HUES6 (cell line): ENCODE measurements around the gene ZNF142.

Source experiments
- H3K27ac ChIP-seq: 2 replicates; pipeline ENCODE4 v1.7.0; 2013; ENCODE audit warnings: low read depth, mild to moderate bottlenecking, low read length, inconsistent platforms
- H3K27me3 ChIP-seq: 2 replicates; pipeline ENCODE4 v1.6.1; 2013; ENCODE audit warnings: low read length; ENCODE audit not compliant: control insufficient read depth, insufficient read depth
- H3K36me3 ChIP-seq: 2 replicates; pipeline ENCODE4 v1.6.1; 2013; ENCODE audit warnings: low read length; ENCODE audit not compliant: control insufficient read depth, insufficient read depth
- H3K4me1 ChIP-seq: 2 replicates; pipeline ENCODE4 v1.6.1; 2013; ENCODE audit warnings: low read length; ENCODE audit not compliant: control insufficient read depth, insufficient read depth
- H3K4me3 ChIP-seq: 2 replicates; pipeline ENCODE4 v1.5.1; 2013; ENCODE audit warnings: low read depth, low read length
- H3K9ac ChIP-seq: one replicate; pipeline ENCODE4 v1.6.1; 2013; ENCODE audit warnings: mild to moderate bottlenecking, low read length
- H3K9me3 ChIP-seq: 2 replicates; pipeline ENCODE4 v1.6.1; 2013; ENCODE audit warnings: low read depth, low read length; ENCODE audit not compliant: control insufficient read depth, insufficient read depth

Gene ZNF142

DNA sequence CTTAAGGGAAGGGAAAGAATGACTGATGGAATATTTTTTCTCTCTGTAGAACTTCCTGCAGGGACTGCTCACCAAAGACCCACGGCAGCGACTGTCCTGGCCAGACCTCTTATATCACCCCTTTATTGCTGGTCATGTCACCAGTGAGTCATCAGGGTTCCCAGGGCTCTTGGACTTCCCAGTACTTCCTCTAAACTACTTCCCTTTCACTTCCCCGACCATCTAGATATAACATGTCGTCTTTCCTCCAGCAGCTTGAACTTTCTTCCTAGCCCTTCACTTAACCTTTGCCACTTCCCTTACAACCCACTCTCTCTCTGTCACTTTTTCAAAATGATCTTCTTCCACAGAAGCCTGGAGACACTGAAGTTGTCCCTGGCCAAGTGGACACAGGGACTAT is 19.7 kb upstream of the ZNF142 start:
- H3K36me3 ChIP-seq: peaks cover 50% of the 10 kb centered on the region

GRCh38 chr2:218671654-218672566 is 12.5 kb upstream of the ZNF142 start, which contains the start of the genes RNF25 and STK36:
TSS of gene RNF25 (minus strand) at chr2:218672002. CDS start at chr2:218671970, 32 bp downstream.
TSS of gene STK36 (plus strand) at chr2:218672086. CDS start at chr2:218672830, 744 bp downstream.
- Histone ChIP-seq H3K27ac (peak within 1 kb of the TSS; percentile 87), H3K4me3 (peak within 1 kb of the TSS; percentile 77), H3K36me3 (peaks cover 26% of the 10 kb centered on the region), H3K9ac (peak within 1 kb of the TSS; percentile 98), H3K27me3 (no peaks in the 10 kb centered on the region), H3K4me1 (peaks cover 8% of the 10 kb centered on the region; the same call in 1 of the 2 replicates), H3K9me3 (no peaks in the 10 kb centered on the region)

More for the DNA sequence above, 19.7 kb upstream of the ZNF142 start:
- no peaks in the 10 kb centered on the region for H3K4me1 ChIP-seq
- no peak overlapping the region for H3K9ac ChIP-seq
- H3K27me3 ChIP-seq: no peaks in the 10 kb centered on the region
- no peaks in the 10 kb centered on the region for H3K9me3 ChIP-seq
- no peak overlapping the region for H3K4me3 ChIP-seq
- no peak overlapping the region for H3K27ac ChIP-seq

DNA sequence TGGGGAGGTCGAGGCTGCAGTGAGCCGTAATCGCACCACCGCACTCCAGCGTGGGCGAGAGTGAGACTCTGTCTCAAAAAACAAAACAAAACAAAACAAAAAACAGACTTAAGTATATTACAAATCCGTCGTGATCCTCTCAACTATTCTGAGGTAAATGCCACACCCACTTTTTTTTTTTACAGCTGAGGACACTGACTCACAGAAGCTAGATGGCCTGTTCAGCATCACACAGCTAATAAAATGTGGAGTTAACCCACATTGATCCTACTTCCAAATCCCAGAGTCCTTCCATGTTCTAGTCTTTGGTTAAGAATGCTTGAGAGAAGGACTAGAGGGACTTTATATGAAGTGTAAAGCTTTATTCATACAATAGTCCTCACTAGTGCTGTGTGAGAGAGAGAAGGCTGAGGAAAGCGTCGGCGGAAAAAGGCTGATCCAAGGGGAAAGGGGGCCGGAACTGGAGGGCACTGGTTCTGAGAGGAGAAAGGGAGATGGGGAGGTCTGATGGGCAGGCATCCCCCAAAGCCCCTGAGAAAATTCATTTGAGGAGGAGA is 11.8 kb upstream of the ZNF142 start:
- Histone ChIP-seq H3K4me3 (peak overlapping the region; percentile 77), H3K27ac (peak overlapping the region; percentile 1; the same call in 1 of the 2 replicates), H3K36me3 (peaks cover 30% of the 10 kb centered on the region), H3K27me3 (no peaks in the 10 kb centered on the region), H3K9me3 (no peaks in the 10 kb centered on the region), H3K4me1 (peaks cover 8% of the 10 kb centered on the region; the same call in 1 of the 2 replicates), H3K9ac (peak overlapping the region; percentile 98)

GRCh38 chr2:218664653-218665052 is 5.2 kb upstream of the ZNF142 start:
- Histone ChIP-seq H3K9ac (no peak overlapping the region), H3K4me1 (no peaks in the 10 kb centered on the region; the same call in 1 of the 2 replicates), H3K4me3 (no peak overlapping the region)

GRCh38 chr2:218663901-218664300 is 4.5 kb upstream of the ZNF142 start:
- H3K4me1 ChIP-seq: no peaks in the 10 kb centered on the region; the same call in 1 of the 2 replicates
- peaks cover 68% of the 10 kb centered on the region for H3K36me3 ChIP-seq
- no peaks in the 10 kb centered on the region for H3K9me3 ChIP-seq
- H3K27ac ChIP-seq: no peak overlapping the region
- no peak overlapping the region for H3K4me3 ChIP-seq
- H3K9ac ChIP-seq: no peak overlapping the region
- no peaks in the 10 kb centered on the region for H3K27me3 ChIP-seq

More at GRCh38 chr2:218664653-218665052, 5.2 kb upstream of the ZNF142 start:
- no peaks in the 10 kb centered on the region for H3K27me3 ChIP-seq
- H3K9me3 ChIP-seq: no peaks in the 10 kb centered on the region
- no peak overlapping the region for H3K27ac ChIP-seq
- H3K36me3 ChIP-seq: peaks cover 68% of the 10 kb centered on the region

- H3K27me3 ChIP-seq: no peaks in the 10 kb centered on the region
- H3K4me3 ChIP-seq: no peak overlapping the region
- H3K9me3 ChIP-seq: no peaks in the 10 kb centered on the region
- no peak overlapping the region for H3K9ac ChIP-seq
- no peak overlapping the region for H3K27ac ChIP-seq
- H3K36me3 ChIP-seq: peaks cover 62% of the 10 kb centered on the region
- no peaks in the 10 kb centered on the region; the same call in 1 of the 2 replicates for H3K4me1 ChIP-seq
These were observed 3.4 kb upstream of the ZNF142 start for GRCh38 chr2:218662827-218663226.

- no peak overlapping the region for H3K9ac ChIP-seq
- H3K4me3 ChIP-seq: no peak overlapping the region
- no peaks in the 10 kb centered on the region for H3K27me3 ChIP-seq
- H3K36me3 ChIP-seq: peaks cover 58% of the 10 kb centered on the region
- no peak overlapping the region for H3K27ac ChIP-seq
- no peaks in the 10 kb centered on the region for H3K9me3 ChIP-seq
- no peaks in the 10 kb centered on the region; the same call in 1 of the 2 replicates for H3K4me1 ChIP-seq
These were observed 3.0 kb upstream of the ZNF142 start for GRCh38 chr2:218662377-218662776.

DNA sequence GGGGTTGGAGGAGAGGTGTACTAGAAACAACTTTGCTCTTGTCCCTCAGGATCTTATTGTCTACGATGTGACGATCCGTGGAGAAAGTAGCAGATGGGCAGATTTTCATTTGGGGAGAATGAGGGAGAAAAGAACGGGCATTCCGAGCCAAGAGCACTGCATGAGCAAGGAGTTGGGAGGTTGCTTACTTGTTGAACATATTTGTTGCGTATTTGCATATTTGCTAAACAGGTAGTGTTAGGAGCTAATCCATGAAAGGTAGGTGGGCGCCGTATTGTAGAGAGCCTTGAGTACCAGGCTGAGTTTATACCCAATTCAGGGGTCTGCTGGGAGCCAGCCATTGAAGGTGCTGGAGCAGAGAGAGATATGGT is 550 bp upstream of the ZNF142 start:
- H3K9ac ChIP-seq: peak overlapping the region; percentile 93
- H3K27me3 ChIP-seq: no peaks in the 10 kb centered on the region
- no peaks in the 10 kb centered on the region; the same call in 1 of the 2 replicates for H3K4me1 ChIP-seq
- peak overlapping the region; percentile 92 for H3K4me3 ChIP-seq
- H3K36me3 ChIP-seq: peaks cover 56% of the 10 kb centered on the region
- H3K27ac ChIP-seq: no peak overlapping the region
- no peaks in the 10 kb centered on the region for H3K9me3 ChIP-seq

- Histone ChIP-seq H3K27ac (peak overlapping the region; percentile 74; the same call in 1 of the 2 replicates), H3K27me3 (no peaks in the 10 kb centered on the region), H3K36me3 (peaks cover 55% of the 10 kb centered on the region)
These were observed 659 bp downstream of the ZNF142 start for GRCh38 chr2:218658671-218659257.

DNA sequence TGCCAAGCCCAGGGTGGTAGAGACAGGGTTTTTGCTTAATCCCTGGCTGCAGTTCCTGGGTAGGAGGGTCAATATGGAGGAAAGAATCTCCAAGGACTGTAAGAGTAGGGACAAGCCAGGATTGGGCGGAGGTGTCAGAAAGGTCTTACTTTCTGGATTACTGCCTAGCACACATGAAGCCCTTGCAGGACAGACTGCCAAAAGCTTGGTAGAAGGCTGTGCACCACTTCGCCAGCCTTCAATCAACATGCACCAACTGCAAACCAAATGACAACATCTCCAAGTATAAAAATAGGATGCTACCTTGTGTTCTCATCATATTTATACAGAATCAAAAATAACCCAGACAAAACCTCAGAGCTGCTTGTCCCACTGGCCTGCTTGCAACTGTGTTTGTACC is 3.7 kb downstream of the ZNF142 start:
- Histone ChIP-seq H3K36me3 (peaks cover 56% of the 10 kb centered on the region), H3K4me3 (no peak overlapping the region), H3K9ac (no peak overlapping the region)

More at GRCh38 chr2:218658671-218659257, 659 bp downstream of the ZNF142 start:
- H3K9me3 ChIP-seq: no peaks in the 10 kb centered on the region
- peak overlapping the region; percentile 93 for H3K9ac ChIP-seq
- H3K4me1 ChIP-seq: no peaks in the 10 kb centered on the region; the same call in 1 of the 2 replicates
- peak overlapping the region; percentile 92 for H3K4me3 ChIP-seq

More for the DNA sequence above, 3.7 kb downstream of the ZNF142 start:
- Histone ChIP-seq H3K9me3 (no peaks in the 10 kb centered on the region), H3K27me3 (no peaks in the 10 kb centered on the region), H3K27ac (no peak overlapping the region), H3K4me1 (no peaks in the 10 kb centered on the region; the same call in 1 of the 2 replicates)
